Stimulated activated naive B cell treated with anti-CD40 and anti-IgM and Interleukin-4, amounts not matched to agents 10 μg/mL and 1 μg/mL and 100 μg/mL, for 72 hours (primary cell): ENCODE results near the gene COX4I1.

Source experiments
- ATAC-seq, 2 donors: fragments of 150-1000 bp; cut with Tn5 transposase; replicated peaks; 2 replicates each; pipeline ENCODE4 v1.10.0; 2021; ENCODE audit warnings: moderate library complexity in 1 of 2
- DNase-seq: peaks from one replicate; pipeline ENCODE4 v3.0.0; 2021
- H3K27ac Mint-ChIP-seq: one replicate; pipeline ENCODE4 v1.8.0; 2022; ENCODE audit warnings: mild to moderate bottlenecking, mixed read lengths
- H3K27me3 Mint-ChIP-seq, 2 donors: one replicate each; pipeline ENCODE4 v1.8.0; 2022; ENCODE audit warnings: mixed read lengths in 2 of 2
- H3K36me3 Mint-ChIP-seq, 2 donors: one replicate each; pipeline ENCODE4 v1.8.0; 2022; ENCODE audit warnings: mixed read lengths in 2 of 2, mild to moderate bottlenecking in 1 of 2
- H3K4me1 Mint-ChIP-seq, 2 donors: one replicate each; pipeline ENCODE4 v1.8.0; 2022; ENCODE audit warnings: mixed read lengths in 2 of 2, mild to moderate bottlenecking in 1 of 2
- H3K4me3 Mint-ChIP-seq, 2 donors: one replicate each; pipeline ENCODE4 v1.8.0; 2022; ENCODE audit warnings: mild to moderate bottlenecking in 2 of 2, mixed read lengths in 2 of 2, moderate library complexity in 1 of 2
- H3K9me3 Mint-ChIP-seq, 2 donors: one replicate each; pipeline ENCODE4 v1.8.0; 2022; ENCODE audit warnings: mixed read lengths in 2 of 2, mild to moderate bottlenecking in 1 of 2

COX4I1 gene

GRCh38 chr16:85838876-85839585 lies 39.5 kb downstream of the COX4I1 start:
- no peak for ATAC-seq
- Mint-ChIP-seq H3K4me3 (no peak overlapping the region), H3K36me3 (no peaks in the 10 kb centered on the region), H3K9me3 (peaks cover 0 to 2% of the 10 kb centered on the region in 2 donors), H3K27me3 (peaks cover 4 to 6% of the 10 kb centered on the region in 2 donors), H3K27ac (peak overlapping the region; percentile 67), H3K4me1 (peaks cover 10 to 23% of the 10 kb centered on the region in 2 donors)
- no peak for DNase-seq

- Mint-ChIP-seq H3K4me1 (peaks cover 13 to 30% of the 10 kb centered on the region in 2 donors), H3K27me3 (peaks cover 4 to 9% of the 10 kb centered on the region in 2 donors), H3K36me3 (peaks cover 0 to 1% of the 10 kb centered on the region in 2 donors), H3K27ac (peak overlapping the region; percentile 51), H3K4me3 (no peak overlapping the region), H3K9me3 (no peaks in the 10 kb centered on the region)
- no peak for DNase-seq
- peak in 1 of 2 donors; percentile 42 for ATAC-seq
Observed at GRCh38 chr16:85839681-85840240, 40.3 kb downstream of the COX4I1 start.

- H3K27me3 Mint-ChIP-seq = peaks cover 4 to 14% of the 10 kb centered on the region in 2 donors
- peaks cover 0 to 4% of the 10 kb centered on the region in 2 donors for H3K36me3 Mint-ChIP-seq
- no peak overlapping the region for H3K27ac Mint-ChIP-seq
- no peak overlapping the region for H3K4me3 Mint-ChIP-seq
- H3K4me1 Mint-ChIP-seq = peaks cover 15 to 36% of the 10 kb centered on the region in 2 donors
- no peaks in the 10 kb centered on the region for H3K9me3 Mint-ChIP-seq
- ATAC-seq (no peak), DNase-seq (no peak)
Observed at GRCh38 chr16:85840395-85840794, 40.9 kb downstream of the COX4I1 start.

- Mint-ChIP-seq H3K4me3 (no peak overlapping the region), H3K27me3 (peaks cover 4 to 14% of the 10 kb centered on the region in 2 donors), H3K9me3 (no peaks in the 10 kb centered on the region), H3K36me3 (peaks cover 0 to 4% of the 10 kb centered on the region in 2 donors), H3K4me1 (peaks cover 15 to 36% of the 10 kb centered on the region in 2 donors), H3K27ac (no peak overlapping the region)
- DNase-seq = no peak
- ATAC-seq = no peak
Observed at GRCh38 chr16:85840801-85841200, 41.3 kb downstream of the COX4I1 start.

GRCh38 chr16:85842435-85842834 lies 42.9 kb downstream of the COX4I1 start:
- H3K36me3 Mint-ChIP-seq = peaks cover 0 to 4% of the 10 kb centered on the region in 2 donors
- H3K9me3 Mint-ChIP-seq = no peaks in the 10 kb centered on the region
- no peak for ATAC-seq
- peaks cover 5 to 23% of the 10 kb centered on the region in 2 donors for H3K27me3 Mint-ChIP-seq
- H3K27ac Mint-ChIP-seq = no peak overlapping the region
- DNase-seq = no peak
- peaks cover 22 to 50% of the 10 kb centered on the region in 2 donors for H3K4me1 Mint-ChIP-seq
- no peak overlapping the region for H3K4me3 Mint-ChIP-seq

- ATAC-seq = no peak
- Mint-ChIP-seq H3K27me3 (peaks cover 5 to 23% of the 10 kb centered on the region in 2 donors), H3K27ac (no peak overlapping the region)
Observed at GRCh38 chr16:85842848-85843247, 43.4 kb downstream of the COX4I1 start.

GRCh38 chr16:85843471-85844168 lies 44.1 kb downstream of the COX4I1 start:
- Mint-ChIP-seq H3K9me3 (no peaks in the 10 kb centered on the region), H3K27ac (no peak overlapping the region), H3K4me1 (peaks cover 27 to 52% of the 10 kb centered on the region in 2 donors), H3K27me3 (peaks cover 5 to 23% of the 10 kb centered on the region in 2 donors), H3K36me3 (peaks cover 0 to 4% of the 10 kb centered on the region in 2 donors), H3K4me3 (no peak overlapping the region)
- ATAC-seq (no peak), DNase-seq (no peak)

More at GRCh38 chr16:85842848-85843247, 43.4 kb downstream of the COX4I1 start:
- H3K4me3 Mint-ChIP-seq = no peak overlapping the region
- no peaks in the 10 kb centered on the region for H3K9me3 Mint-ChIP-seq
- peaks cover 25 to 54% of the 10 kb centered on the region in 2 donors for H3K4me1 Mint-ChIP-seq
- peaks cover 0 to 4% of the 10 kb centered on the region in 2 donors for H3K36me3 Mint-ChIP-seq
- no peak for DNase-seq

- H3K9me3 Mint-ChIP-seq = no peaks in the 10 kb centered on the region
- no peak for DNase-seq
- H3K27me3 Mint-ChIP-seq = peaks cover 5 to 23% of the 10 kb centered on the region in 2 donors
- no peak overlapping the region for H3K27ac Mint-ChIP-seq
- H3K4me1 Mint-ChIP-seq = peaks cover 22 to 47% of the 10 kb centered on the region in 2 donors
- no peak for ATAC-seq
- no peak overlapping the region for H3K4me3 Mint-ChIP-seq
- peaks cover 0 to 4% of the 10 kb centered on the region in 2 donors for H3K36me3 Mint-ChIP-seq
Observed at GRCh38 chr16:85844169-85844481, 44.6 kb downstream of the COX4I1 start.

GRCh38 chr16:85844786-85845185 lies 45.3 kb downstream of the COX4I1 start:
- peaks cover 18 to 41% of the 10 kb centered on the region in 2 donors for H3K4me1 Mint-ChIP-seq
- no peak overlapping the region for H3K27ac Mint-ChIP-seq
- H3K36me3 Mint-ChIP-seq = peaks cover 0 to 4% of the 10 kb centered on the region in 2 donors
- no peaks in the 10 kb centered on the region for H3K9me3 Mint-ChIP-seq
- DNase-seq = no peak
- peaks cover 5 to 23% of the 10 kb centered on the region in 2 donors for H3K27me3 Mint-ChIP-seq
- ATAC-seq = peak; percentile 83 to 84
- H3K4me3 Mint-ChIP-seq = no peak overlapping the region

- Mint-ChIP-seq H3K4me1 (peaks cover 18 to 36% of the 10 kb centered on the region in 2 donors), H3K9me3 (no peaks in the 10 kb centered on the region), H3K27ac (no peak overlapping the region), H3K36me3 (peaks cover 0 to 4% of the 10 kb centered on the region in 2 donors), H3K27me3 (peaks cover 5 to 23% of the 10 kb centered on the region in 2 donors), H3K4me3 (no peak overlapping the region)
- DNase-seq = no peak
- ATAC-seq = no peak
Observed at GRCh38 chr16:85845266-85845665, 45.8 kb downstream of the COX4I1 start.

GRCh38 chr16:85846461-85846860 lies 47.0 kb downstream of the COX4I1 start:
- peaks cover 27 to 40% of the 10 kb centered on the region in 2 donors for H3K4me1 Mint-ChIP-seq
- peak overlapping the region in 1 of 2 donors; percentile 36 for H3K4me3 Mint-ChIP-seq
- no peak for DNase-seq

GRCh38 chr16:85847036-85847435 lies 47.5 kb downstream of the COX4I1 start:
- ATAC-seq (no peak), DNase-seq (no peak)
- Mint-ChIP-seq H3K9me3 (no peaks in the 10 kb centered on the region), H3K4me1 (peaks cover 28 to 41% of the 10 kb centered on the region in 2 donors), H3K27me3 (peaks cover 5 to 23% of the 10 kb centered on the region in 2 donors), H3K36me3 (peaks cover 0 to 4% of the 10 kb centered on the region in 2 donors), H3K4me3 (no peak overlapping the region), H3K27ac (no peak overlapping the region)

More at GRCh38 chr16:85846461-85846860, 47.0 kb downstream of the COX4I1 start:
- Mint-ChIP-seq H3K27ac (no peak overlapping the region), H3K9me3 (no peaks in the 10 kb centered on the region), H3K27me3 (peaks cover 5 to 23% of the 10 kb centered on the region in 2 donors), H3K36me3 (peaks cover 0 to 4% of the 10 kb centered on the region in 2 donors)
- ATAC-seq = peak in 1 of 2 donors; percentile 53

GRCh38 chr16:85847681-85848601 lies 48.4 kb downstream of the COX4I1 start:
- Mint-ChIP-seq H3K4me3 (no peak overlapping the region), H3K27ac (no peak overlapping the region), H3K4me1 (peaks cover 28 to 45% of the 10 kb centered on the region in 2 donors), H3K36me3 (peaks cover 0 to 4% of the 10 kb centered on the region in 2 donors), H3K27me3 (peaks cover 5 to 23% of the 10 kb centered on the region in 2 donors), H3K9me3 (no peaks in the 10 kb centered on the region)
- DNase-seq (no peak), ATAC-seq (no peak)
